22Rv1 (cell line): Measurements from ENCODE around the gene EDDM13.

Source experiments
- CTCF ChIP-seq: fragments of 450-650 bp; IDR thresholded peaks from 2 replicates; pipeline ENCODE4 v1.5.1; 2017; ENCODE audit warnings: mild to moderate bottlenecking
- ZFX ChIP-seq: fragments of 450-650 bp; IDR thresholded peaks from 2 replicates; pipeline ENCODE4 v1.6.1; 2017; ENCODE audit warnings: antibody characterized with exemption, borderline replicate concordance

- TF ChIP-seq CTCF: no peak
- no peak for TF ChIP-seq ZFX
Observed at GRCh38 chr19:56271151-56271550, 1.4 kb upstream of the EDDM13 start.
